NT2/D1 (cell line): ENCODE data around the gene ZNF135.
A peak's percentile ranks its signal among the peaks of the same experiment; 100 is the strongest.

Experiments
- DNase-seq: peaks from one replicate; pipeline ENCODE4 v3.0.0-alpha.2; 2011; ENCODE audit warnings: low read depth, low spot score
- H3K27me3 ChIP-seq: 2 replicates; pipeline ENCODE4 v1.6.0; 2011; ENCODE audit warnings: mild to moderate bottlenecking; ENCODE audit not compliant: insufficient read length, insufficient read depth
- H3K36me3 ChIP-seq: 2 replicates; pipeline ENCODE4 v1.6.1; 2011; ENCODE audit warnings: mild to moderate bottlenecking, low read length, mixed read lengths; ENCODE audit not compliant: insufficient read depth, insufficient read length
- H3K4me1 ChIP-seq: 2 replicates; pipeline ENCODE4 v1.5.1; 2011; ENCODE audit not compliant: insufficient read depth, insufficient read length
- H3K4me3 ChIP-seq: 2 replicates; pipeline ENCODE4 v1.5.1; 2011; ENCODE audit warnings: low read depth; ENCODE audit not compliant: insufficient read length
- H3K9ac ChIP-seq: 2 replicates; pipeline ENCODE4 v1.6.0; 2011; ENCODE audit warnings: low read depth; ENCODE audit not compliant: insufficient read length
- H3K9me3 ChIP-seq: 2 replicates; pipeline ENCODE4 v1.5.1; 2011; ENCODE audit warnings: mild to moderate bottlenecking, low read length; ENCODE audit not compliant: insufficient read depth
- SUZ12 ChIP-seq: IDR thresholded peaks from 2 replicates; pipeline ENCODE4 v1.6.1; 2011; ENCODE audit not compliant: insufficient read length, insufficient read depth; ENCODE audit errors: extremely low read depth
- YY1 ChIP-seq: IDR thresholded peaks from 2 replicates; pipeline ENCODE4 v1.6.1; 2011; ENCODE audit not compliant: insufficient read length, insufficient read depth
- ZNF274 ChIP-seq: IDR thresholded peaks from 2 replicates; pipeline ENCODE4 v1.6.1; 2011; ENCODE audit warnings: mild to moderate bottlenecking, low read depth, low read length

Gene ZNF135

DNA sequence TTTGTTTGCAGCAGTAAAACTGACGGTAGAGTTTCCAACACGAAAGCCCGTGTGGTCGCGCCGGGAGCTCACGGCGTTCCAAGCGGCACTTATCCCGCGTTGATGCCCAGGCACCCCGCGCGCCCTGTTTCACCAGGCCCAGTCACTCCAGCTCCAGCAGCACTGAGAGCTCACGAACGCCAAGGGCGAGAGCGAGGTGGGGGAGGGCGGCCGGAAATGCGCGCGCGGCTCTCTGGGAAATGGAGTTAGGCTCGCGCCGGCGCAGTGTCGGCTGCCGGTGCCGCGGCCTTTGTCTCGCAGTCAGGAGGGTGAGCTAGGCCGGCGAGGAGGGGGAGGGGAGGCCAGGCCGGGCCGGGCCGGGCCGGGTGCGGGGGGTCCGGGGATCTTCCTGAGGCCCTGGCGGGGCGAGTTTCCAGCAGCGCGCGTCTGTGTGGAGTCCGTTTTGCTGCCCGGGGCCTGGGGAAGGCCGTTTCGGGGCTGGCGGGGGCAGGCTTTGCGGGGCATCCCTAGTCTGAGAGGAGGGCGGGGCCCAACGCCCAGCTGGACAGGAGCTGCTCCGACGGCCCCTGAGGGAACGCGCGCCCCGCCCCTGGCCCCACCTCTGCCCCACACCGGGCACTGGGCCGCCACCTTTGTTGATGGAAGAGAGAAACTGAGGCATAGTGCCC lies at the start of gene ZNF135:
ZNF135 (plus strand) TSS at position 280 of the 668 bp plus-strand sequence. CDS start 721 bp downstream, outside the sequence.
- TF ChIP-seq ZNF274 (no peak), YY1 (no peak), SUZ12 (no peak)
- peak within 1 kb of the TSS; percentile 88 for H3K9ac ChIP-seq
- peak within 1 kb of the TSS; percentile 71 for H3K4me3 ChIP-seq
- H3K36me3 ChIP-seq, result peaks cover 29% of the 10 kb centered on the region
- no peaks in the 10 kb centered on the region for H3K27me3 ChIP-seq
- H3K9me3 ChIP-seq, result peaks cover 25% of the 10 kb centered on the region; the same call in 1 of the 2 replicates
- DNase-seq, result peak; percentile 72
- H3K4me1 ChIP-seq, result peaks cover 7% of the 10 kb centered on the region

DNA sequence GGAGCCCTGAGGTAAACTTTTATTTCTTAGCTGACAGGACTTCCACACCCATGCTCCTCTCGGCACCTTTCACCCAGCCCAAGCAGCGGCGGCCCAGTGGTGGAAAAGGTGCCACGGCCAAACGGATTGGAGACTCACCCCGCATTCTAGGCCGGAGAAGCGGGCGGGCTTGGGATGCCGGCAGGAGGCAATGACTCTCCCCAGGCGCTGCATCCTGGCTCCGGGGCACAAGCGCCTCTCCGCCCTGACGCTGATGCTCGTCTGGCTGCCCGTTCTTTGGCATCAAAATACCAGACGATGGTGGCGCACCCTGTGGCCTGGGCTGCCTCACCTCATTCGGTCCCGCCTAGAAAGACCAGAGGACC lies 49.8 kb upstream of the ZNF135 start:
- H3K9ac ChIP-seq, result peak overlapping the region; percentile 79
- TF ChIP-seq ZNF274, result no peak
- TF ChIP-seq YY1, result no peak
- TF ChIP-seq SUZ12, result no peak
- H3K27me3 ChIP-seq, result no peaks in the 10 kb centered on the region
- H3K9me3 ChIP-seq, result no peaks in the 10 kb centered on the region
- peaks cover 7% of the 10 kb centered on the region for H3K4me1 ChIP-seq
- H3K36me3 ChIP-seq, result peaks cover 37% of the 10 kb centered on the region
- peak overlapping the region; percentile 57 for H3K4me3 ChIP-seq
- no peak for DNase-seq

DNA sequence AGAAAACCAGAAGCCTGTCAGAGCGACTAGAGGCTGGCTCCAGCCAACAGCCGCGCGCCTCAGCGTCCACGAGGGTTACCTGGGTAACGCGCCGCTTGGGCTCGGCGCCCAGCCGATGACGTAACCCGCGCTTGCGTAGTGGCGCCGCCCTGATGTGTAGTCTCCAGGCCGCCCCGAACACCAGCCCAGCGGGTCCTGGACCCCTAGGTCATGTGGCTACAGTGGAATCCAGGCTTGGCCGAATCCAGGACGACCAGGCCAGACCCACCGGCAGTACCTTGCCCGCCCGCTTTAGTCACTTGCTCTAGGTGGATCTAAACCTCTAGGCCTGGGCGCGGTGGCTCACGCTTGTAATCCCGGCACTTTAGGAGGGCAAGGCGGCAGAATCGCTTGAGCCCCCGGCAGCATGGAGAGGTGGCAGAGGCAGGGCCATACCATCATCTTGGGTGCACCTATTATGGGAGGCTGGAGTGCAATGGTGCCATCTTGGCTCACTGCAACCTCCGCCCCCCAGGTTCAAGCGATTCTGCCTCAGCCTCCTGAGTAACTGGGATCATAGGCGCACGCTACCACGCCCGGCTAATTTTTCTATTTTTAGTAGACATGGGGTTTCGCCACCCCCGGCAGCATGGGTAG lies 49.3 kb upstream of the ZNF135 start:
- Histone ChIP-seq H3K36me3 (peaks cover 32% of the 10 kb centered on the region), H3K4me1 (peaks cover 7% of the 10 kb centered on the region), H3K27me3 (no peaks in the 10 kb centered on the region), H3K9ac (peak overlapping the region; percentile 85), H3K9me3 (no peaks in the 10 kb centered on the region), H3K4me3 (peak overlapping the region; percentile 57)
- peak; percentile 91 for DNase-seq
- TF ChIP-seq YY1 (no peak), ZNF274 (no peak), SUZ12 (no peak)

DNA sequence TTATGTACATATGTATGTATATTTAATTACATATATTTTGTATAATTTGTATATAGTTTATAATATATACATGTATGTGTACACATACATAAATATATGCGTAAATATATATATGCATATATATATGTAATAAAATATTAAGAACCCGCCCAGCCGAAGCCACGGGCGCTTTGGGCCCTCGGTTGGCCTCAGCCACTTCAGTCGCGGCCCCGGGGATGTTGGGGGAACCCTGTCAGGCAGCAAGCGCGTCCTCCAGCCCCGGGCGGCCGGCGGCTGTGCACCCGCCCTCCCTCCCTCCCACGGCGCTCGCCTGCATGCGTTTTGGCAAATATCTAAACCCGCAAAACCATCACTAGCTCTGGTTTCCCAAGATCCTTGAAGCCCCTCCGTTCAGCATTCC lies 48.6 kb upstream of the ZNF135 start:
- DNase-seq, result no peak
- Histone ChIP-seq H3K4me1 (peaks cover 7% of the 10 kb centered on the region), H3K27me3 (no peaks in the 10 kb centered on the region), H3K9ac (no peak overlapping the region), H3K4me3 (no peak overlapping the region), H3K36me3 (peaks cover 25% of the 10 kb centered on the region), H3K9me3 (no peaks in the 10 kb centered on the region)
- no peak for TF ChIP-seq ZNF274

DNA sequence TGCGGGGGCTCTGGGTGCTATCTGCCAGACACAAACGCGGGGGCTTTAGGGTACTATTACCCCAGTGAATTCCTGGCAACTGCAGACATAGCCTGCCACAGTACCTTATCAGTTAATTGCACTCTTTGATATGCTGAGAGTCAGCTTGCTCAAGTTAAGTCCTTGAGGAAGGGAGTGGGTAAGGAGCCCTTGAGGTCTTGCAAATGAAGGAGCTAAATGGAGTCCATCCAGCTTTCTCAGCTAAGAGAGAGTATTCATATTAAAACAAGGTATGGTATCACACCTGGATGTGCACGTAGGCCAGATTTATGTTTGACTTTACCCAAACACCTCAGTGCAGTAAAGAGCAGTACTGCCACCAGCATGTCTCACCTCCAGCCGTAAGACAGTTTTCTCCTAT lies 44.9 kb upstream of the ZNF135 start:
- TF ChIP-seq SUZ12, result no peak
- TF ChIP-seq YY1, result no peak
- no peak for TF ChIP-seq ZNF274
- no peak for DNase-seq
- Histone ChIP-seq H3K36me3 (peaks cover 6% of the 10 kb centered on the region), H3K9ac (no peak overlapping the region), H3K4me1 (peaks cover 7% of the 10 kb centered on the region), H3K27me3 (no peaks in the 10 kb centered on the region), H3K9me3 (no peaks in the 10 kb centered on the region), H3K4me3 (no peak overlapping the region)

DNA sequence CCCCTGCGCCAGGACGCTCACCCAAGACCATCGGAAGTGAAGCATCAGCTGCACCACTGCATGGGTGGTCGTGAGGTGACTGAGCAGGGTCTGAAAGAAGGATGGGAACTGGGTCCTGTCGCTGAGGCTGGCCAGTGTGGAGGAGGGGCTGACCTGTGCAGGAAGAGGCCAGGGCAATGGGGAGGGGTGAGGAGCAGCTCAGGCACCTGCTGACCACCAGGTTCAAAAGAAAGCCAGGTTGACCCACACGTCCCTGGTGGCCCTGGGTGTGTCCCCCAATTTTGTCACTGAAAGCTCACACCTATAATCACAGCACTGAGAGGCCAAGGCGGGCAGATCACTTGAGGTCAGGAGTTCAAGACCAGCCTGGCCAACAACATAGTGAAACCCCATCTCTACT lies 39.0 kb upstream of the ZNF135 start:
- Histone ChIP-seq H3K9me3 (peaks cover 4% of the 10 kb centered on the region; the same call in 1 of the 2 replicates), H3K9ac (no peak overlapping the region), H3K4me1 (no peaks in the 10 kb centered on the region), H3K27me3 (no peaks in the 10 kb centered on the region), H3K36me3 (no peaks in the 10 kb centered on the region), H3K4me3 (no peak overlapping the region)
- no peak for TF ChIP-seq YY1
- TF ChIP-seq SUZ12, result no peak
- no peak for TF ChIP-seq ZNF274
- DNase-seq, result no peak

DNA sequence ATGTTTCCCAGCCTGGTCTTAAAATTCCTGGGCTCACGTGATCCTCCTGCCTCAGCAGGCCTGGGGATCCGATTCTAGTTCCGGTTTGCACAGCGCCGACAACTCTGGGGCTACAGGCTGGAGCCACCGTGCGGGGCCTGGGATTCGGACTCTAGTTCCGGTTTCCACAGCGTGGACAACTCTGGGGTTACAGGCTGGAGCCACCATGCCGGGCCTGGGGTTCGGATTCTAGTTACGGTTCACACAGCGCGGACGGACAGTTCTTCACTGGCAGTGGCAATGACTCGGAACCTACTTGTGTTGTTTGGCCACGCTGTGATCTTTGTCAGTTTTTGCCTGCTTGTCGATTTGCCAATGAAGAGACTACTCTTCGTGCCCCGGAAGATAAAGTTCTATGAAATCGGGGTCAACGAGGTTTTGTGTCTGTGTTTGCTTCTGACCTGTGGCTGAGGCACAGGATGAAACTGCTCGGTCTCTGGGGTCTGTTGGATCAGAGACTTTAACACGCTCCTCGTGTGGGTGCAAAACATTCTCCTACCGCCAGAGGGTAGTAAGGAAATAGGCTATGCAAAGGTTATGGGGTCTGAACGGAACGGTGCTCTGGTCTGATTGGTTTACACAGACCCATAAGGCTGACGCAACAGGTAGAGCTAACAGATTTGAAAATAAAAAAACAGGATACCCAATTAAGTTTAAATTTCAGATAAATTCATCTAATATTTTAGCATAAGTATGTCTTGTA lies 37.4 kb upstream of the ZNF135 start:
- DNase-seq, result peak; percentile 74

More for the DNA sequence above, 37.4 kb upstream of the ZNF135 start:
- Histone ChIP-seq H3K4me3 (no peak overlapping the region), H3K9me3 (peaks cover 12% of the 10 kb centered on the region; the same call in 1 of the 2 replicates), H3K9ac (no peak overlapping the region), H3K36me3 (no peaks in the 10 kb centered on the region), H3K27me3 (no peaks in the 10 kb centered on the region), H3K4me1 (no peaks in the 10 kb centered on the region)
- TF ChIP-seq SUZ12, result no peak
- TF ChIP-seq YY1, result no peak
